IMR-90 (cell line): Measurements from ENCODE around the gene CCDC146. TPM values are rescaled to one million over a fixed set of nuclear protein-coding genes. Genes with fewer than 3 reads are reported as not detected.
"Not testable (repeated sequence)": the region's sequence is repeated elsewhere in the genome, so short reads cannot be mapped to it uniquely, and the experiment has no call there.

Experiments used
- ATAC-seq: fragments of 200-7000 bp; cut with Tn5 transposase; 2 replicates; pipeline ENCODE4 v1.9.1; 2020; ENCODE audit warnings: low read depth, mild to moderate bottlenecking, moderate library complexity
- Bru-seq: library from RNA; stranded (reverse); fragments of 400-500 nt; gene quantifications from one replicate; lab custom pipeline; 2021; lab: Mats Ljungman, UMichigan
- BruChase-seq, 2 experiments: library from RNA; stranded (reverse); fragments of 400-500 nt; gene quantifications; one replicate each; lab custom pipeline; 2021; lab: Mats Ljungman, UMichigan
- BruUV-seq: library from RNA; stranded (reverse); fragments of 400-500 nt; replicated peaks from 2 replicates; lab custom pipeline; 2021; lab: Mats Ljungman, UMichigan
- CTCF ChIA-PET: fragments of 300-600 bp; formaldehyde crosslinking; extraction: SDS; loops from one replicate; lab custom pipeline; 2021; ENCODE audit warnings: antibody characterized with exemption; lab: Yijun Ruan, JAX
- POLR2A ChIA-PET: fragments of 300-600 bp; sonication (Branson Sonifier 250); formaldehyde crosslinking; loops from one replicate; lab custom pipeline; 2022; ENCODE audit warnings: antibody characterized with exemption; ENCODE audit not compliant: unreplicated experiment; lab: Charles Lee
- DNase-seq: peaks from one replicate; pipeline ENCODE4 v3.0.0; 2013
- H2AFZ ChIP-seq: replicated peaks from 2 replicates; pipeline ENCODE3; 2013; ENCODE audit warnings: low read length, mild to moderate bottlenecking; ENCODE audit not compliant: poor library complexity
- H2AK5ac ChIP-seq: 2 replicates; pipeline ENCODE4 v1.6.1; 2013; ENCODE audit warnings: low read depth, low read length, inconsistent platforms
- H2AK9ac ChIP-seq: replicated peaks from 2 replicates; pipeline ENCODE3; 2013; ENCODE audit warnings: mild to moderate bottlenecking, low read depth, low read length, moderate library complexity; ENCODE audit not compliant: poor library complexity
- H2BK120ac ChIP-seq: 2 replicates; pipeline ENCODE4 v1.6.1; 2013; ENCODE audit warnings: low read depth, low read length, inconsistent platforms
- H2BK15ac ChIP-seq: 3 replicates; pipeline ENCODE4 v1.6.1; 2013; ENCODE audit warnings: low read depth, low read length, inconsistent platforms
- H2BK20ac ChIP-seq: 2 replicates; pipeline ENCODE4 v1.6.1; 2013; ENCODE audit warnings: low read depth, mild to moderate bottlenecking, inconsistent platforms, low read length, moderate library complexity
- H2BK5ac ChIP-seq: 2 replicates; pipeline ENCODE4 v1.6.1; 2013; ENCODE audit warnings: mild to moderate bottlenecking, low read depth, low read length, inconsistent platforms; ENCODE audit not compliant: poor library complexity, severe bottlenecking
- H3K14ac ChIP-seq: replicated peaks from 2 replicates; pipeline ENCODE4 v1.6.1; 2013; ENCODE audit warnings: low read depth, low read length, inconsistent platforms
- H3K18ac ChIP-seq: 2 replicates; pipeline ENCODE4 v1.6.1; 2013; ENCODE audit warnings: low read depth, low read length, control low read depth
- H3K23ac ChIP-seq: 2 replicates; pipeline ENCODE4 v1.6.1; 2013; ENCODE audit warnings: low read depth, low read length, inconsistent platforms
- H3K27ac ChIP-seq: 2 replicates; pipeline ENCODE4 v1.5.1; 2013; ENCODE audit warnings: mild to moderate bottlenecking, control low read depth, low read length; ENCODE audit not compliant: insufficient read depth
- H3K27me3 ChIP-seq: 2 replicates; pipeline ENCODE4 v1.6.1; 2013; ENCODE audit warnings: low read length; ENCODE audit not compliant: control insufficient read depth, insufficient read depth
- H3K36me3 ChIP-seq: 2 replicates; pipeline ENCODE4 v1.6.1; 2013; ENCODE audit warnings: low read length, mixed read lengths; ENCODE audit not compliant: control insufficient read depth, insufficient read depth
- H3K4ac ChIP-seq: 2 replicates; pipeline ENCODE4 v1.6.1; 2013; ENCODE audit warnings: low read depth, low read length, inconsistent platforms
- H3K4me1 ChIP-seq: 2 replicates; pipeline ENCODE4 v1.6.1; 2013; ENCODE audit warnings: low read length, mixed read lengths; ENCODE audit not compliant: control insufficient read depth, insufficient read depth
- H3K4me2 ChIP-seq: 2 replicates; pipeline ENCODE4 v1.6.1; 2013; ENCODE audit warnings: low read depth, mild to moderate bottlenecking, control low read depth, low read length, moderate library complexity
- H3K4me3 ChIP-seq: 2 replicates; pipeline ENCODE4 v1.5.1; 2013; ENCODE audit warnings: low read depth, mild to moderate bottlenecking, control low read depth, low read length, moderate library complexity; ENCODE audit not compliant: insufficient read depth
- H3K56ac ChIP-seq: 2 replicates; pipeline ENCODE4 v1.6.1; 2013; ENCODE audit warnings: low read length, inconsistent platforms; ENCODE audit not compliant: insufficient read depth; ENCODE audit errors: extremely low read depth
- H3K79me1 ChIP-seq, 2 experiments: 2 replicates each; pipeline ENCODE4 v1.6.1; 2013; ENCODE audit warnings: low read length in 2 of 2, inconsistent platforms in 1 of 2, low read depth in 1 of 2
- H3K9ac ChIP-seq: 2 replicates; pipeline ENCODE4 v1.6.1; 2013; ENCODE audit warnings: low read depth, low read length, control low read depth
- H3K9me1 ChIP-seq: 2 replicates; pipeline ENCODE4 v1.6.1; 2013; ENCODE audit warnings: low read length, inconsistent platforms; ENCODE audit not compliant: insufficient read depth
- H3K9me3 ChIP-seq: 2 replicates; pipeline ENCODE4 v1.6.1; 2013; ENCODE audit warnings: low read length; ENCODE audit not compliant: control insufficient read depth, insufficient read depth
- H4K20me1 ChIP-seq: 2 replicates; pipeline ENCODE4 v1.6.1; 2013; ENCODE audit warnings: low read length, inconsistent platforms; ENCODE audit not compliant: insufficient read depth
- H4K5ac ChIP-seq: 2 replicates; pipeline ENCODE4 v1.6.1; 2013; ENCODE audit warnings: mild to moderate bottlenecking, low read depth, low read length, control low read depth
- H4K8ac ChIP-seq, 2 experiments: 2 replicates each; pipeline ENCODE4 v1.6.1; 2013; ENCODE audit warnings: low read depth in 2 of 2, low read length in 2 of 2, control low read depth in 1 of 2, inconsistent platforms in 1 of 2
- H4K91ac ChIP-seq: 2 replicates; pipeline ENCODE4 v1.6.1; 2013; ENCODE audit warnings: low read depth, low read length, inconsistent platforms; ENCODE audit not compliant: insufficient read depth
- BHLHE40 ChIP-seq: fragments of 150-350 bp; IDR thresholded peaks from 2 replicates; pipeline ENCODE4 v1.6.1; 2016; ENCODE audit warnings: mild to moderate bottlenecking, low read depth, low read length
- CEBPB ChIP-seq: IDR thresholded peaks from 2 replicates; pipeline ENCODE4 v1.6.1; 2012; ENCODE audit warnings: low read depth, low read length, improper control_type of control experiment
- MAZ ChIP-seq: IDR thresholded peaks from 2 replicates; pipeline ENCODE4 v1.6.1; 2012; ENCODE audit warnings: low read depth, mild to moderate bottlenecking, low read length, improper control_type of control experiment, moderate library complexity, borderline replicate concordance
- MXI1 ChIP-seq: IDR thresholded peaks from 2 replicates; pipeline ENCODE4 v1.6.1; 2012; ENCODE audit warnings: low read depth, mild to moderate bottlenecking, low read length, moderate library complexity, borderline replicate concordance
- WGBS, 2 experiments: methylation state at CpG; one replicate each; pipeline versions ENCODE4 v1.1.5 to v1.1.7; 2013; ENCODE audit warnings: missing lambda C conversion rate in 2 of 2; ENCODE audit not compliant: insufficient read length in 1 of 2; ENCODE audit errors: extremely low coverage in 2 of 2; 5-methylcytosine and 5-hydroxymethylcytosine counted together
- dilution Hi-C: fragments of 300-500 bp; cut with HindIII; formaldehyde crosslinking; loops from one replicate; pipeline ENCODE4 v1.14.3; 2018; ENCODE audit warnings: low sequenced_read_pairs; ENCODE audit not compliant: unreplicated experiment
- in situ Hi-C: fragments of 300-500 bp; cut with MboI; formaldehyde crosslinking; loops from 3 replicates; pipeline ENCODE4 v1.14.3; 2019; ENCODE audit warnings: low sequenced_read_pairs, inconsistent platforms, mixed read lengths
- intact Hi-C: fragments of 100-400 bp; cut with micrococcal nuclease; formaldehyde crosslinking; loops from 2 replicates; pipeline ENCODE4 v1.10.0; 2022
- long read RNA-seq: library from polyadenylated mRNA; unstranded; transcript quantifications from one replicate; pipeline ENCODE4 v2.0.0, GENCODE V29; 2021; ENCODE audit not compliant: unreplicated experiment
- polyA plus RNA-seq, 3 experiments: library from polyadenylated mRNA; depleted of rRNA; stranded (reverse); fragments of >200 nt; gene quantifications; 2 replicates each; pipeline ENCODE4 v1.2.3, GENCODE V29; 2012; ENCODE audit warnings: low replicate concordance in 1 of 3
- total RNA-seq: library from RNA; depleted of rRNA; stranded (reverse); fragments of >200 nt; gene quantifications from 2 replicates; pipeline ENCODE4 v1.2.3, GENCODE V29; 2012; rRNA removed
- TF ChIP-seq, protein P1 (sequence below): fragments of 150-350 bp; IDR thresholded peaks from 2 replicates; pipeline ENCODE4 v1.6.1; 2017; ENCODE audit warnings: mild to moderate bottlenecking, antibody characterized with exemption, low read length, low read depth

CCDC146 gene
- total RNA-seq (0.54 and 0.83 TPM in 2 replicates), polyA plus RNA-seq (2012; rRNA removed) (1.0 and 1.7 TPM in 2 replicates), Bru-seq, nascent RNA (percentile 61 among the genes with signal in this experiment), BruChase-seq, experiment 1, labeled RNA remaining after a 6-hour chase (percentile 68 among the genes with signal in this experiment), BruChase-seq, experiment 2, labeled RNA remaining after a 2-hour chase (percentile 74 among the genes with signal in this experiment)
- polyA plus RNA-seq (2012; cell fraction: cytosol; rRNA removed) = 0.22 and 0.64 TPM in 2 replicates
- polyA plus RNA-seq (2012; cell fraction: nucleus; rRNA removed; ENCODE audit: low replicate concordance) = 2.2 and 22.8 TPM in 2 replicates
- long read RNA-seq = 0 reads

- Histone ChIP-seq H3K27ac (peak within 1 kb of the TSS; percentile 24; the same call in 1 of the 2 replicates), H3K4me2 (peak within 1 kb of the TSS; percentile 67), H3K9ac (peak within 1 kb of the TSS; percentile 40), H4K8ac (peak within 1 kb of the TSS in 1 of 2 experiments; percentile 46; a peak in 1 of 4 replicates), H3K4me3 (peak within 1 kb of the TSS; percentile 61), H2AFZ (peak within 1 kb of the TSS; percentile 46)
- H3K27me3 ChIP-seq, H4K91ac ChIP-seq, H3K18ac ChIP-seq, H3K4me1 ChIP-seq, H3K36me3 ChIP-seq, H3K79me1 ChIP-seq, H2BK20ac ChIP-seq, H3K14ac ChIP-seq, H4K5ac ChIP-seq, H3K23ac ChIP-seq, H3K9me3 ChIP-seq, H3K9me1 ChIP-seq, H4K20me1 ChIP-seq, BruUV-seq, H2AK5ac ChIP-seq, H2BK120ac ChIP-seq, H3K4ac ChIP-seq, H2BK15ac ChIP-seq, H2BK5ac ChIP-seq, H3K56ac ChIP-seq, dilution Hi-C loops, H2AK9ac ChIP-seq: not testable (repeated sequence)
- in situ Hi-C loops (loop anchor here (5.0 to 10.0 kb wide), 2 partner anchors 123 to 210 kb away; no protein-coding TSS in a partner anchor), intact Hi-C loops (loop anchor here (1.0 to 2.0 kb wide), 2 partner anchors 125 to 211 kb away; no protein-coding TSS in a partner anchor)
- WGBS, 2 experiments = 2% methylated on average over 12 of the region's 50 CpGs; no CpG with 5 or more reads in 1 of the 2 experiments
- POLR2A ChIA-PET = interaction anchor here (0.6 kb wide), 1 partner anchor 152 kb away, joined by 3 read pairs; no protein-coding TSS in a partner anchor
- peak; percentile 99 for DNase-seq
- peak; percentile 98 for ATAC-seq
- TF ChIP-seq CEBPB = peak; percentile 34; the same call in 1 of the 2 replicates
- peak; percentile 63 for TF ChIP-seq MXI1
- TF ChIP-seq BHLHE40 = peak; percentile 78
- TF ChIP-seq, protein P1, sequence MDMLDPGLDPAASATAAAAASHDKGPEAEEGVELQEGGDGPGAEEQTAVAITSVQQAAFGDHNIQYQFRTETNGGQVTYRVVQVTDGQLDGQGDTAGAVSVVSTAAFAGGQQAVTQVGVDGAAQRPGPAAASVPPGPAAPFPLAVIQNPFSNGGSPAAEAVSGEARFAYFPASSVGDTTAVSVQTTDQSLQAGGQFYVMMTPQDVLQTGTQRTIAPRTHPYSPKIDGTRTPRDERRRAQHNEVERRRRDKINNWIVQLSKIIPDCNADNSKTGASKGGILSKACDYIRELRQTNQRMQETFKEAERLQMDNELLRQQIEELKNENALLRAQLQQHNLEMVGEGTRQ = peak; percentile 73
- peak; percentile 73; the same call in 1 of the 2 replicates for TF ChIP-seq MAZ
- CTCF ChIA-PET = interaction anchor here (1.0 to 1.2 kb wide), 3 partner anchors 125 to 210 kb away, joined by 3 to 6 read pairs (median 4); no protein-coding TSS in a partner anchor
These were observed at the start of gene CCDC146 for GRCh38 chr7:77121860-77122681. Gene CCDC146 (plus strand): TSS chr7:77122615. CDS start chr7:77167669, 45,054 bp downstream.
